Liver (tissue), 3 donors: ENCODE data around the gene FLVCR2.

Experiments
- MAX ChIP-seq: IDR thresholded peaks from 2 replicates; pipeline ENCODE4 v1.6.1; 2016; ENCODE audit warnings: antibody characterized with exemption
- RAD21 ChIP-seq, 2 donors: IDR thresholded peaks; 2 replicates each; pipeline ENCODE4 v1.6.1; 2016; ENCODE audit warnings: antibody characterized with exemption in 2 of 2, mild to moderate bottlenecking in 2 of 2
- SP1 ChIP-seq: IDR thresholded peaks from 2 replicates; pipeline ENCODE4 v1.6.1; 2018; ENCODE audit warnings: antibody characterized with exemption, mild to moderate bottlenecking
- YY1 ChIP-seq: IDR thresholded peaks from 2 replicates; pipeline ENCODE4 v1.6.1; 2016; ENCODE audit warnings: antibody characterized with exemption, mild to moderate bottlenecking
- TF ChIP-seq, protein P1 (sequence below): fragments of 150-350 bp; IDR thresholded peaks from 2 replicates; pipeline ENCODE4 v1.5.1; 2017; ENCODE audit warnings: improper control_type of control experiment, low read depth, low read length; ENCODE audit not compliant: missing input control
- donor health status: healthy.
- donor health status: healthy.

- TF ChIP-seq SP1 (no peak), MAX (no peak), YY1 (no peak), RAD21 (IDR thresholded peaks at IDR 0.05) (no peak)
- TF ChIP-seq, protein P1, sequence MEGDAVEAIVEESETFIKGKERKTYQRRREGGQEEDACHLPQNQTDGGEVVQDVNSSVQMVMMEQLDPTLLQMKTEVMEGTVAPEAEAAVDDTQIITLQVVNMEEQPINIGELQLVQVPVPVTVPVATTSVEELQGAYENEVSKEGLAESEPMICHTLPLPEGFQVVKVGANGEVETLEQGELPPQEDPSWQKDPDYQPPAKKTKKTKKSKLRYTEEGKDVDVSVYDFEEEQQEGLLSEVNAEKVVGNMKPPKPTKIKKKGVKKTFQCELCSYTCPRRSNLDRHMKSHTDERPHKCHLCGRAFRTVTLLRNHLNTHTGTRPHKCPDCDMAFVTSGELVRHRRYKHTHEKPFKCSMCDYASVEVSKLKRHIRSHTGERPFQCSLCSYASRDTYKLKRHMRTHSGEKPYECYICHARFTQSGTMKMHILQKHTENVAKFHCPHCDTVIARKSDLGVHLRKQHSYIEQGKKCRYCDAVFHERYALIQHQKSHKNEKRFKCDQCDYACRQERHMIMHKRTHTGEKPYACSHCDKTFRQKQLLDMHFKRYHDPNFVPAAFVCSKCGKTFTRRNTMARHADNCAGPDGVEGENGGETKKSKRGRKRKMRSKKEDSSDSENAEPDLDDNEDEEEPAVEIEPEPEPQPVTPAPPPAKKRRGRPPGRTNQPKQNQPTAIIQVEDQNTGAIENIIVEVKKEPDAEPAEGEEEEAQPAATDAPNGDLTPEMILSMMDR, result no peak
These were observed 97.0 kb downstream of the FLVCR2 start for GRCh38 chr14:75675265-75675960.
